Suprapubic skin (tissue), 4 donors: Measurements from ENCODE around the gene ST3GAL5.

ENCODE experiments used
- CTCF ChIP-seq, 2 donors: fragments of 200-600 bp in 1 of 2; fragments of 450-650 bp in 1 of 2; sonication (generic) in 1 of 2; IDR thresholded peaks; one replicate each; pipeline ENCODE4 v1.5.1; 2016 to 2019; ENCODE audit warnings: antibody characterized with exemption in 2 of 2, mild to moderate bottlenecking in 1 of 2, moderate library complexity in 1 of 2
- POLR2A ChIP-seq, 2 donors: fragments of 450-650 bp; IDR thresholded peaks; one replicate each; pipeline ENCODE4 v1.6.1; 2017; ENCODE audit warnings: antibody characterized with exemption in 2 of 2, mild to moderate bottlenecking in 2 of 2, moderate library complexity in 2 of 2
- POLR2AphosphoS5 ChIP-seq, 3 donors: sonication (generic); formaldehyde crosslinking; IDR thresholded peaks; one replicate each; pipeline ENCODE4 v1.6.1; 2017; ENCODE audit warnings: antibody characterized with exemption in 3 of 3

DNA sequence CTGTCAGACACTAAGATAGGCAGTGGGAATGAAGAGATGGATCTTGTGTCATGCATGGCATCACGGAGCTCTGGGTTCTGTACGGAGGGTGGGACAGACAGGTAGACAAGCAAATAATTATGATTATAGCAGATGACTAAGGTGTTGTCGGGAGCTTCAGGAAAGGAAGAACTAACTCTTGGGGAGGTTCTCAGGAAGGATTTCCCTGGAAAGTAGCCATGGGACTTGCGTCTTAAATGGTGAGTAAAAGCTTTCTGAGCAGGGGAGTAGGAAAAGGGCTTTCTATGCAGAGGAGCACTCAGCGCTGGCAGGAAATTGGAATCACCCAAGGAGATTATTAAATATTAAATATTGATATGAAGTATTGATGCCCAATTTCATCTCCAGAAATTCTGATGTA lies 99.5 kb downstream of the ST3GAL5 start:
- TF ChIP-seq CTCF (IDR thresholded peaks at IDR 0.05) (no peak), POLR2A (IDR thresholded peaks at IDR 0.05) (no peak), POLR2AphosphoS5 (IDR thresholded peaks at IDR 0.05) (no peak)
